GM13977 (cell line): ENCODE data around the gene CHAMP1.

Source experiments
- DNase-seq: peaks from one replicate; pipeline ENCODE4 v3.0.0; 2012; ENCODE audit warnings: low spot score
- in situ Hi-C: fragments of 300-500 bp; cut with MboI; formaldehyde crosslinking; loops from one replicate; pipeline ENCODE4 v1.12.0; 2022; ENCODE audit warnings: low sequenced_read_pairs, low pct_unique_long_range_greater_than_20kb, mixed read lengths, inconsistent platforms; ENCODE audit not compliant: unreplicated experiment
- TF ChIP-seq, protein P1 (sequence below): IDR thresholded peaks from 2 replicates; pipeline ENCODE4 v1.5.1; 2012; ENCODE audit warnings: mild to moderate bottlenecking, control low read depth; ENCODE audit not compliant: insufficient read depth; ENCODE audit errors: extremely low read depth, missing control alignments

Gene CHAMP1

DNA sequence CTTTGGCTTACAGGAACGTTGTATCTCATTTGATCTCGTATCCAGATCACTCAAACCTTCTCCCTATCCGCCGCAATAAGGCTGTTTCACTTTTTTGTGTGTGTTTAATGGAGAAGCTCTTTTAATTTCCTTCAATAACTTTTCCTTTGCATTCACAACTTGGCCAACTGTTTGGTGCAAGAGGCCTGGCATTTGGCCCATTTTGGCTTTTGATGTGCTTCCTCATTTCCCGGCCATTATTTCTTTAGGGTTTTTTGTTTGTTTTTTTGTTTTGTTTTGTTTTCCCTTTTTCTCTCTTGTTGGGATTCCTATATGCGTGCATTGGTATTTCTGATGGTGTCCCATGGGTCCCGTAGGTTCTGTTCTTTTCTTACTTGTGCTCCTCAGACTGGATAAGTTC lies 39.0 kb upstream of the CHAMP1 start:
- TF ChIP-seq, protein P1, sequence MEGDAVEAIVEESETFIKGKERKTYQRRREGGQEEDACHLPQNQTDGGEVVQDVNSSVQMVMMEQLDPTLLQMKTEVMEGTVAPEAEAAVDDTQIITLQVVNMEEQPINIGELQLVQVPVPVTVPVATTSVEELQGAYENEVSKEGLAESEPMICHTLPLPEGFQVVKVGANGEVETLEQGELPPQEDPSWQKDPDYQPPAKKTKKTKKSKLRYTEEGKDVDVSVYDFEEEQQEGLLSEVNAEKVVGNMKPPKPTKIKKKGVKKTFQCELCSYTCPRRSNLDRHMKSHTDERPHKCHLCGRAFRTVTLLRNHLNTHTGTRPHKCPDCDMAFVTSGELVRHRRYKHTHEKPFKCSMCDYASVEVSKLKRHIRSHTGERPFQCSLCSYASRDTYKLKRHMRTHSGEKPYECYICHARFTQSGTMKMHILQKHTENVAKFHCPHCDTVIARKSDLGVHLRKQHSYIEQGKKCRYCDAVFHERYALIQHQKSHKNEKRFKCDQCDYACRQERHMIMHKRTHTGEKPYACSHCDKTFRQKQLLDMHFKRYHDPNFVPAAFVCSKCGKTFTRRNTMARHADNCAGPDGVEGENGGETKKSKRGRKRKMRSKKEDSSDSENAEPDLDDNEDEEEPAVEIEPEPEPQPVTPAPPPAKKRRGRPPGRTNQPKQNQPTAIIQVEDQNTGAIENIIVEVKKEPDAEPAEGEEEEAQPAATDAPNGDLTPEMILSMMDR = no peak
- in situ Hi-C loops = no loop called here
- no peak for DNase-seq

DNA sequence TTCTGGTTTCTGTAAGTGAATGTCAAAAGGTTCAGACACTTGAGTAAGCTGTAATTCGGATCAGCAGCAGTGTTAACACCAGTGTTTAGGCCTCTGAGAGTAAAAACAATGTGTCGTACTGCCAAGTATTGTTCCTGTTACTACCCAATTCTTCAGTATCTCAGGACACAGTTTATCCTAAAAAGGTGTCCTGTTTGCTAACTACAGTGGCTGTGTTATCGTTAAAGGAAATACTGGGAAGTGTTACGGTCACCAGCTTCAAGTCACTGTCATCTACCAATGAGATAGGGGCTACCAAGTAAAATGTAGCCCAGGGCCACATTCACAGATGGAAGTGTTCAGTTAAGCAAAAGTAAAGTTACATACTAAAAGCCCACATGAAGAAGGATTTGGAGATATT lies 35.2 kb upstream of the CHAMP1 start:
- in situ Hi-C loops = no loop called here
- no peak for DNase-seq
- TF ChIP-seq, protein P1 = no peak

DNA sequence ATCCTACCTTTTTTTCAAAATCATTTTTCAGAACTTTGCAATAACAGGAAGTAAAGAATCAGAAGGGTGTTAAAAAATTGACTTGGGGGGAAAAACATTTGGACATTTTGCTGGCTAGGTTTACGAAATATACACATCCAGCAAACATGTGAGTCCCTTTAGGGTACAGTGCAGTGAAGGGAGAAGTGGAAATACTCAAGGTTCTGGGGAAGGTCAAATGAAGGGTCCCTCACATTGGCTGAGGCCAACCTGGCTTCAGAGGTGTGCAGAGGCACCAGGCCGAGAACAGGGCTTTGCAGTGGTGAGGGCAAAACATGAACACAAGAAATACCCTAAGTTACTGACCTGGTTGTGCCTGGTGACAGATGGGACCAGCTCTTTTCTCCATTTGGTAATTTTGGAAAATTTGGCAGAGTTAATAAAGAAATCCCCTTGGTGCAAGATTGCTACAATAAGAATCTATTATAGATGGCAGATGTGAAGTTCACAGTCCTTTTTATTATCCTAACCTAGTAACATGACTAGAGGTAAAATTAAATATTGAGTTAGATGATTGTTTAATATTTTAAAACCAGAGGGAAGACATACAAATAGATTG lies 34.4 kb upstream of the CHAMP1 start:
- TF ChIP-seq, protein P1 = no peak
- no peak for DNase-seq
- in situ Hi-C loops = no loop called here

DNA sequence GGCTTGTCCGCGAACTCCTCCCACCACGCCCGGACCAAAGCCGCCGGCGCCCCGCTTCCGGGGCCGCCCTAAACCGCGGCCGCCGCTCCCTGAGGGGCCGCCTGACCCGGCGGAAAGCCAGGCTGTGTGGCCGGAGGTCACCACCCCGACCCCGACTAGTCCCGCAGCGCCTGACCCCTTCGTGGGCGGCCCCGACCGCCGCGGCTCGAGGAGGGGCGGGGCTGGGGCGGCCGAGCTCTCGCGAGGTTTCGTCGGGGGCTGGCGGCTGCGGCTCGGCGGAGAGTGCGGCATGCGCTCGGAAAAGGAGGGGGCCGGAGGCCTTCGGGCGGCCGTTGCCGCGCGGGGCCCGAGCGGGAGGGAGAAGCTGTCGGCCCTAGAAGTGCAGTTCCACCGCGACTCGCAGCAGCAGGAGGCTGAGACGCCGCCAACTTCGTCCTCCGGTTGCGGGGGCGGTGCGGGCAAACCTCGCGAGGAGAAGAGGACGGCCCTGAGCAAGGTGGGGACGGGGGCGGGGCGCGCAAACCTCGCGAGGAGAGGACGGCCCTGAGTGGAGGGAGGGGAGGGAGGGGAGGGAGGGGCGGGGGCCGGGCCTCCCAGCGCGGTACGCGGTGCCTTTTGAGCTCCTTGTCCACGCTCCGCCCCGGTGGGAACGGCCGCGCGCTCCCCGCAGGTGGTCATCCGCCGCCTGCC lies 32.8 kb upstream of the CHAMP1 start, which contains the start of gene UPF3A:
TSS of gene UPF3A (plus strand) at position 251 of the 690 bp plus-strand sequence. CDS start at position 290, 39 bp downstream.
- TF ChIP-seq, protein P1 = no peak
- in situ Hi-C loops = no loop called here
- peak; percentile 92 for DNase-seq

DNA sequence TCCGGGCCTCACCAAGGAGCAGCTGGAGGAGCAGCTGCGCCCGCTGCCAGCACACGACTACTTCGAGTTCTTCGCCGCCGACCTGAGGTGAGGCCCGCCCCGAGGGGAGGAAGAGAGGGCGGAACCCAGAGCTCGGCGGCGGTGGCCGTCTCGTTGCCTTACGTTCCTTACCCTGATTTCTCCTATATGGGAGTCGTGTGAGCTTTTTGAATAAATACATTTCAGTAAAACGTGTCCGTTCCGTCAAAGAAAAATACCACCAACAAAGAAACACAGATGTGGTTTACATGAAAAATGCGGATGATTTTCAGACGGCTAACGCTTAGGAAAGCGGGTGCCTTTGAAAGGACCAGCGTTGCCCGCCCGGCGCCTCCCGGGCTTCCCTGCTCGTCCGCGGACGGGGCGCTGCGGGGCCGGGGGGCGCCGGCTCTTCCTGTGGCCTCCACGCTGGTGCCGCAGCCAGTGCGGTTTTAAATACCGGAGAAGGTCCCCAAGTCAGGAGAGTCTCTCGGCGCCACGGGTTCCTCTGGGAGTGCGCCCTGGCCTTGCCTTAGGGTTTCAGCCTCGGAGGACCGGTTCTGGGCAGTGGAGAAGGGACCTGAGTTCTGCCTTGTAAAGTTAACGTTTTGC lies 32.1 kb upstream of the CHAMP1 start:
- DNase-seq = peak; percentile 79
- in situ Hi-C loops = no loop called here
- TF ChIP-seq, protein P1 = no peak

DNA sequence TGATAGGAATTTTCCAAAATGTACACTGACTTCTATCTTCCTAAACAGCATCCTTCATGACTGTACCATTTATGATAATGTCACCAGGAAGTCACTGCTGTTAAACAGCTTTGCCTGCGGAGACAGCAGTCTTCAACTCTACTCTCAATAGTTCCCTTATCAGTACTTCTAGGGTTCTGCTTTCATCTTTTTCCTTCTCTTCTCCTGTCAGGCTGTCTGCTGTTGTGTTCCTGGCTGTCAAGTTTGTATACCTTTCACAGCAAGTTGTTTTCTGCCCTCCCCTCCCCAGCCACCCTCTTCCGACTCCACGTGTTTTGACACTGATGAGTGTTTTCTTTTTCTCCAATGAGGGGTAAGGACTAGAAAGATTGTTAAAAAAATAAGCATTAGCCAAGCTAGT lies 30.7 kb upstream of the CHAMP1 start:
- TF ChIP-seq, protein P1 = no peak
- DNase-seq = no peak
- in situ Hi-C loops = no loop called here
